Measurements from ENCODE around the gene KRTAP10-1. TPM values are rescaled to one million over a fixed set of nuclear protein-coding genes. Genes with fewer than 3 reads are reported as not detected.
"Not testable (repeated sequence)": the region's sequence is repeated elsewhere in the genome, so short reads cannot be mapped to it uniquely, and the experiment has no call there.

The KRTAP10-1 gene
- total RNA-seq, 1 donor from 2014 or later, result not detected

- ATAC-seq (no peak), DNase-seq (ENCODE audit: low spot score) (peak; percentile 38)
- intact Hi-C loops (cut with DNase I), result no loop called here
Measured at GRCh38 chr21:44551340-44551961, 11.5 kb upstream of the KRTAP10-1 start, which contains the start of gene KRTAP10-2. KRTAP10-2 (minus strand) TSS chr21:44551505; CDS start chr21:44551458, 47 bp downstream.

- ATAC-seq, result no peak
- intact Hi-C loops (cut with DNase I), result no loop called here
- DNase-seq (ENCODE audit: low spot score), result peak; percentile 33
Measured at GRCh38 chr21:44550807-44551206, 10.8 kb upstream of the KRTAP10-1 start.

- DNase-seq (ENCODE audit: low spot score), result peak; percentile 40
- ATAC-seq; intact Hi-C loops (cut with DNase I): not testable (repeated sequence)
Measured at GRCh38 chr21:44550285-44550684, 10.3 kb upstream of the KRTAP10-1 start.

GRCh38 chr21:44549525-44550211 lies 9.7 kb upstream of the KRTAP10-1 start:
- ATAC-seq (no peak), DNase-seq (ENCODE audit: low spot score) (peak; percentile 56)
- intact Hi-C loops (cut with DNase I), result no loop called here

- DNase-seq (ENCODE audit: low spot score), result no peak
- no peak for ATAC-seq
- intact Hi-C loops (cut with DNase I), result no loop called here
Measured at GRCh38 chr21:44548922-44549321, 8.9 kb upstream of the KRTAP10-1 start.

- DNase-seq (ENCODE audit: low spot score), result no peak
- ATAC-seq, result no peak
- intact Hi-C loops (cut with DNase I), result no loop called here
Measured at GRCh38 chr21:44548381-44548780, 8.4 kb upstream of the KRTAP10-1 start.

GRCh38 chr21:44547656-44548331 lies 7.8 kb upstream of the KRTAP10-1 start:
- DNase-seq (ENCODE audit: low spot score), result no peak
- no peak for ATAC-seq
- intact Hi-C loops (cut with DNase I), result no loop called here

GRCh38 chr21:44544566-44544965 lies 4.6 kb upstream of the KRTAP10-1 start:
- ATAC-seq (no peak), DNase-seq (ENCODE audit: low spot score) (no peak)
- intact Hi-C loops (cut with DNase I), result no loop called here

GRCh38 chr21:44542716-44543115 lies 2.7 kb upstream of the KRTAP10-1 start:
- intact Hi-C loops (cut with DNase I), result no loop called here
- no peak for ATAC-seq

GRCh38 chr21:44540741-44541288 lies 820 bp upstream of the KRTAP10-1 start:
- DNase-seq (ENCODE audit: low spot score) (no peak), ATAC-seq (no peak)
- intact Hi-C loops (cut with DNase I), result no loop called here

More at GRCh38 chr21:44542716-44543115, 2.7 kb upstream of the KRTAP10-1 start:
- DNase-seq (ENCODE audit: low spot score), result no peak

- intact Hi-C loops (cut with DNase I), result no loop called here
- DNase-seq (ENCODE audit: low spot score) (peak; percentile 41), ATAC-seq (no peak)
Measured at GRCh38 chr21:44539046-44539445, 949 bp downstream of the KRTAP10-1 start.

- intact Hi-C loops (cut with DNase I), result no loop called here
- no peak for ATAC-seq
- peak; percentile 45 for DNase-seq (ENCODE audit: low spot score)
Measured at GRCh38 chr21:44537930-44538911, 1.8 kb downstream of the KRTAP10-1 start.

GRCh38 chr21:44535963-44536362 lies 4.0 kb downstream of the KRTAP10-1 start:
- intact Hi-C loops (cut with DNase I), result no loop called here
- DNase-seq (ENCODE audit: low spot score) (peak; percentile 23), ATAC-seq (no peak)

GRCh38 chr21:44534688-44535087 lies 5.3 kb downstream of the KRTAP10-1 start:
- DNase-seq (ENCODE audit: low spot score), result peak; percentile 25
- ATAC-seq, result no peak
- intact Hi-C loops (cut with DNase I), result no loop called here

- DNase-seq (ENCODE audit: low spot score) (peak; percentile 44), ATAC-seq (no peak)
- intact Hi-C loops (cut with DNase I), result no loop called here
Measured at GRCh38 chr21:44533891-44534627, 5.9 kb downstream of the KRTAP10-1 start.

GRCh38 chr21:44533121-44533890 lies 6.7 kb downstream of the KRTAP10-1 start:
- peak; percentile 46 for DNase-seq (ENCODE audit: low spot score)
- intact Hi-C loops (cut with DNase I), result no loop called here
- no peak for ATAC-seq

GRCh38 chr21:44532712-44533111 lies 7.3 kb downstream of the KRTAP10-1 start:
- no peak for ATAC-seq
- DNase-seq (ENCODE audit: low spot score), result peak; percentile 32
- intact Hi-C loops (cut with DNase I), result no loop called here
